Measurements from ENCODE around the gene DYNC2I2.

GRCh38 chr9:128706045-128706444, 49.4 kb upstream of the DYNC2I2 start:
- TF ChIP-seq CTCF (IDR thresholded peaks at IDR 0.05; ENCODE audit: low read length) (no peak), EZH2 (optimal IDR thresholded peaks at IDR 0.05; ENCODE audit: low read depth, low read length) (no peak)

Data from MM.1S (cell line).